DOHH2 (cell line): Measurements from ENCODE around the gene PPP6R3.

Experiments
- H3F3A ChIP-seq: fragments of 200-600 bp; sonication (generic), shearing (Covaris generic); 2 replicates; pipeline ENCODE4 v1.6.0; 2016; ENCODE audit warnings: antibody characterized with exemption, mild to moderate bottlenecking; ENCODE audit not compliant: control insufficient read depth, insufficient read depth
- H3K27ac ChIP-seq: fragments of 200-600 bp; sonication (generic); 2 replicates; pipeline ENCODE4 v1.5.1; 2014; ENCODE audit warnings: low read depth, mild to moderate bottlenecking, low read length, moderate library complexity
- H3K27me3 ChIP-seq: fragments of 200-600 bp; sonication (generic); 2 replicates; pipeline ENCODE4 v1.6.1; 2014; ENCODE audit warnings: mild to moderate bottlenecking, low read length, mixed read lengths; ENCODE audit not compliant: control insufficient read depth
- H3K36me3 ChIP-seq: fragments of 200-600 bp; sonication (generic); 2 replicates; pipeline ENCODE4 v1.6.1; 2014; ENCODE audit warnings: mild to moderate bottlenecking, low read length, moderate library complexity, mixed read lengths; ENCODE audit not compliant: control insufficient read depth
- H3K4me1 ChIP-seq: fragments of 200-600 bp; sonication (generic); 2 replicates; pipeline ENCODE4 v1.6.1; 2014; ENCODE audit warnings: mild to moderate bottlenecking, low read length, mixed read lengths; ENCODE audit not compliant: control insufficient read depth
- H3K4me2 ChIP-seq: fragments of 200-600 bp; sonication (generic); 2 replicates; pipeline ENCODE4 v1.6.0; 2014; ENCODE audit warnings: mild to moderate bottlenecking, low read length, moderate library complexity
- H3K4me3 ChIP-seq: fragments of 200-600 bp; sonication (generic); 2 replicates; pipeline ENCODE4 v1.5.1; 2014; ENCODE audit warnings: mild to moderate bottlenecking, low read length, mixed read lengths
- H3K79me2 ChIP-seq: fragments of 200-600 bp; sonication (generic); 2 replicates; pipeline ENCODE4 v1.6.1; 2014; ENCODE audit warnings: mild to moderate bottlenecking, low read length, mixed read lengths; ENCODE audit not compliant: control insufficient read depth
- H3K9me2 ChIP-seq: fragments of 200-600 bp; sonication (generic); replicated peaks from 2 replicates; pipeline ENCODE4 v1.6.1; 2014; ENCODE audit warnings: mild to moderate bottlenecking, low read length, mixed read lengths; ENCODE audit not compliant: control insufficient read depth
- H3K9me3 ChIP-seq: fragments of 200-600 bp; sonication (generic); 2 replicates; pipeline ENCODE4 v1.6.1; 2014; ENCODE audit warnings: antibody characterized with exemption, low read length, mixed read lengths; ENCODE audit not compliant: control insufficient read depth, insufficient read depth
- H4K20me1 ChIP-seq: fragments of 200-600 bp; sonication (generic); 2 replicates; pipeline ENCODE4 v1.6.0; 2014; ENCODE audit warnings: low read depth, mild to moderate bottlenecking, antibody characterized with exemption, low read length, moderate library complexity; ENCODE audit not compliant: control insufficient read depth, insufficient read depth
- CTCF ChIP-seq: fragments of 200-600 bp; sonication (generic); IDR thresholded peaks from one replicate; pipeline ENCODE4 v1.5.1; 2014; ENCODE audit warnings: antibody characterized with exemption, mild to moderate bottlenecking, low read depth, low read length; ENCODE audit not compliant: poor library complexity, severe bottlenecking
- EZH2phosphoT487 ChIP-seq: fragments of 200-600 bp; sonication (generic); IDR thresholded peaks from 2 replicates; pipeline ENCODE4 v1.6.1; 2017; ENCODE audit warnings: borderline replicate concordance, mild to moderate bottlenecking, antibody characterized with exemption, low read length, moderate library complexity, mixed read lengths

The PPP6R3 gene

GRCh38 chr11:68413591-68413999 lies 47.0 kb upstream of the PPP6R3 start:
- no peak overlapping the region for H3K4me3 ChIP-seq
- no peaks in the 10 kb centered on the region for H3K9me3 ChIP-seq
- no peaks in the 10 kb centered on the region for H3K9me2 ChIP-seq
- TF ChIP-seq CTCF = no peak
- no peak for TF ChIP-seq EZH2phosphoT487
- no peak overlapping the region for H3K4me2 ChIP-seq
- H3K27me3 ChIP-seq = no peaks in the 10 kb centered on the region
- no peaks in the 10 kb centered on the region for H4K20me1 ChIP-seq
- peaks cover 11% of the 10 kb centered on the region for H3K36me3 ChIP-seq
- no peaks in the 10 kb centered on the region for H3F3A ChIP-seq
- H3K4me1 ChIP-seq = no peaks in the 10 kb centered on the region
- H3K79me2 ChIP-seq = no peaks in the 10 kb centered on the region
- H3K27ac ChIP-seq = no peak overlapping the region

- Histone ChIP-seq H3K9me3 (no peaks in the 10 kb centered on the region), H4K20me1 (no peaks in the 10 kb centered on the region), H3K4me2 (no peak overlapping the region), H3K36me3 (peaks cover 11% of the 10 kb centered on the region), H3K27ac (no peak overlapping the region), H3K79me2 (no peaks in the 10 kb centered on the region), H3K27me3 (no peaks in the 10 kb centered on the region), H3F3A (no peaks in the 10 kb centered on the region), H3K4me1 (no peaks in the 10 kb centered on the region), H3K4me3 (no peak overlapping the region), H3K9me2 (no peaks in the 10 kb centered on the region)
- TF ChIP-seq EZH2phosphoT487 = no peak
- no peak for TF ChIP-seq CTCF
Observed at GRCh38 chr11:68414496-68415221, 45.9 kb upstream of the PPP6R3 start.

- Histone ChIP-seq H4K20me1 (no peaks in the 10 kb centered on the region), H3K9me3 (no peaks in the 10 kb centered on the region), H3F3A (no peaks in the 10 kb centered on the region), H3K27ac (no peak overlapping the region), H3K4me3 (no peak overlapping the region), H3K27me3 (no peaks in the 10 kb centered on the region), H3K4me1 (no peaks in the 10 kb centered on the region), H3K79me2 (no peaks in the 10 kb centered on the region), H3K4me2 (no peak overlapping the region), H3K9me2 (no peaks in the 10 kb centered on the region), H3K36me3 (peaks cover 11% of the 10 kb centered on the region)
- TF ChIP-seq CTCF = no peak
- TF ChIP-seq EZH2phosphoT487 = no peak
Observed at GRCh38 chr11:68416070-68416578, 44.4 kb upstream of the PPP6R3 start.
